Measurements from ENCODE around the gene SNX6.

The SNX6 gene

GRCh38 chr14:34632411-34632978, 2.5 kb upstream of the SNX6 start:
- Histone ChIP-seq H3K9me3 (ENCODE audit: control insufficient read depth, insufficient read depth, low read length) (no peaks in the 10 kb centered on the region), H3K4me1 (ENCODE audit: control insufficient read depth, insufficient read depth, low read length) (peaks cover 2% of the 10 kb centered on the region), H3K9ac (ENCODE audit: low read depth, low read length) (no peak overlapping the region)

GRCh38 chr14:34629344-34629656, 648 bp downstream of the SNX6 start:
- H3K36me3 ChIP-seq (ENCODE audit: control insufficient read depth, insufficient read depth, low read length) = no peaks in the 10 kb centered on the region
- peak overlapping the region; percentile 89 for H3K4me3 ChIP-seq (ENCODE audit: low read depth, low read length)
- peak overlapping the region; percentile 87 for H3K9ac ChIP-seq (ENCODE audit: low read depth, low read length)

More at GRCh38 chr14:34632411-34632978, 2.5 kb upstream of the SNX6 start:
- H3K27me3 ChIP-seq (ENCODE audit: control insufficient read depth, insufficient read depth, low read length) = no peaks in the 10 kb centered on the region
- no peaks in the 10 kb centered on the region for H3K36me3 ChIP-seq (ENCODE audit: control insufficient read depth, insufficient read depth, low read length)
- no peak overlapping the region for H3K4me3 ChIP-seq (ENCODE audit: low read depth, low read length)

GRCh38 chr14:34628681-34629135, 1.2 kb downstream of the SNX6 start:
- no peaks in the 10 kb centered on the region for H3K36me3 ChIP-seq (ENCODE audit: control insufficient read depth, insufficient read depth, low read length)
- H3K4me3 ChIP-seq (ENCODE audit: low read depth, low read length) = peak overlapping the region; percentile 89
- H3K9ac ChIP-seq (ENCODE audit: low read depth, low read length) = no peak overlapping the region
- H3K9me3 ChIP-seq (ENCODE audit: control insufficient read depth, insufficient read depth, low read length) = no peaks in the 10 kb centered on the region
- H3K27me3 ChIP-seq (ENCODE audit: control insufficient read depth, insufficient read depth, low read length) = no peaks in the 10 kb centered on the region
- H3K4me1 ChIP-seq (ENCODE audit: control insufficient read depth, insufficient read depth, low read length) = peaks cover 2% of the 10 kb centered on the region

More at GRCh38 chr14:34629344-34629656, 648 bp downstream of the SNX6 start:
- H3K4me1 ChIP-seq (ENCODE audit: control insufficient read depth, insufficient read depth, low read length) = peaks cover 2% of the 10 kb centered on the region
- no peaks in the 10 kb centered on the region for H3K9me3 ChIP-seq (ENCODE audit: control insufficient read depth, insufficient read depth, low read length)
- H3K27me3 ChIP-seq (ENCODE audit: control insufficient read depth, insufficient read depth, low read length) = no peaks in the 10 kb centered on the region

GRCh38 chr14:34623506-34623905, 6.4 kb downstream of the SNX6 start:
- H3K9me3 ChIP-seq (ENCODE audit: control insufficient read depth, insufficient read depth, low read length) = no peaks in the 10 kb centered on the region
- H3K36me3 ChIP-seq (ENCODE audit: control insufficient read depth, insufficient read depth, low read length) = peaks cover 5% of the 10 kb centered on the region
- H3K9ac ChIP-seq (ENCODE audit: low read depth, low read length) = no peak overlapping the region
- H3K4me3 ChIP-seq (ENCODE audit: low read depth, low read length) = no peak overlapping the region
- no peaks in the 10 kb centered on the region for H3K4me1 ChIP-seq (ENCODE audit: control insufficient read depth, insufficient read depth, low read length)
- H3K27me3 ChIP-seq (ENCODE audit: control insufficient read depth, insufficient read depth, low read length) = no peaks in the 10 kb centered on the region

DNA sequence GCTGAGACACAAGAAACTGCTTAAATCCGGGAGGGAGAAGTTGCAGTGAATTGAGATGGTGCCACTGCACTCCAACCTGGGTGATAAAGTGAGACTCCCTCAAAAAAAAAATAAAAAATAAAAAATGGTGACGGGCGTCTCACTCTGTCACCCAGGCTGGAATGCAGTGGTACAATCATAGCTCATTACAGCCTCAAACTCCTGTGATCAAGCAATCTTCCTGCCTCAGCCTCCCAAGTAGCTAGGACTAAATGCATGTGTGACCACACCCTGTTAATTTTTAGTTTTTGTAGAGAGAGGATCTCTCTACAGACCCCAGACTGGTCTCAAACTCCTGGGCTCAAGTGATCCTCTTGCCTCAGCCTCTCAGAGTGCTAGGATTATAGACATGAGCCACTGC, 9.1 kb downstream of the SNX6 start:
- H3K4me3 ChIP-seq (ENCODE audit: low read depth, low read length) = no peak overlapping the region
- H3K27me3 ChIP-seq (ENCODE audit: control insufficient read depth, insufficient read depth, low read length) = no peaks in the 10 kb centered on the region
- no peaks in the 10 kb centered on the region for H3K4me1 ChIP-seq (ENCODE audit: control insufficient read depth, insufficient read depth, low read length)
- no peak overlapping the region for H3K9ac ChIP-seq (ENCODE audit: low read depth, low read length)
- H3K9me3 ChIP-seq (ENCODE audit: control insufficient read depth, insufficient read depth, low read length) = no peaks in the 10 kb centered on the region
- H3K36me3 ChIP-seq (ENCODE audit: control insufficient read depth, insufficient read depth, low read length) = peaks cover 5% of the 10 kb centered on the region

GRCh38 chr14:34620115-34620514, 9.8 kb downstream of the SNX6 start:
- Histone ChIP-seq H3K27me3 (ENCODE audit: control insufficient read depth, insufficient read depth, low read length) (no peaks in the 10 kb centered on the region), H3K9ac (ENCODE audit: low read depth, low read length) (no peak overlapping the region), H3K4me1 (ENCODE audit: control insufficient read depth, insufficient read depth, low read length) (no peaks in the 10 kb centered on the region), H3K36me3 (ENCODE audit: control insufficient read depth, insufficient read depth, low read length) (peaks cover 5% of the 10 kb centered on the region), H3K4me3 (ENCODE audit: low read depth, low read length) (no peak overlapping the region), H3K9me3 (ENCODE audit: control insufficient read depth, insufficient read depth, low read length) (no peaks in the 10 kb centered on the region)

DNA sequence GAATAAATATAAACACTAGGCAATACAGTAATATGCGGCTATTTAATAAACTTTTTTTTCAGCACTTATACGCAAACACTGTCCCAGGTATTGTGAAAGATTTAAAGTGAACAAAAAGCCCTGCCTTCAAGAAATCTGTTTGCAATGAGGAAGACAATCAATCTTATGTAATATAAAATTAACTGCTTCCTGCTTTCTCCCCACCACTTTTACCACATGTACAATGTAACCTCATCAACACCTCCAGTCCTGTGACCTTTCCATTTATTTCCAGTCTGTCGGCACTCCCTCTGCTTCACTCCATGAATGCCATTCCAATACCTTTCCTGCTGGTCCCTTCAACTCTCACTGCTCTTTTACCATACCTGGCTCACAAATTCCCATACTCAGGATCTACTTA, 10.5 kb downstream of the SNX6 start:
- Histone ChIP-seq H3K36me3 (ENCODE audit: control insufficient read depth, insufficient read depth, low read length) (peaks cover 5% of the 10 kb centered on the region), H3K4me3 (ENCODE audit: low read depth, low read length) (no peak overlapping the region), H3K27me3 (ENCODE audit: control insufficient read depth, insufficient read depth, low read length) (no peaks in the 10 kb centered on the region), H3K9ac (ENCODE audit: low read depth, low read length) (no peak overlapping the region), H3K9me3 (ENCODE audit: control insufficient read depth, insufficient read depth, low read length) (no peaks in the 10 kb centered on the region), H3K4me1 (ENCODE audit: control insufficient read depth, insufficient read depth, low read length) (no peaks in the 10 kb centered on the region)

DNA sequence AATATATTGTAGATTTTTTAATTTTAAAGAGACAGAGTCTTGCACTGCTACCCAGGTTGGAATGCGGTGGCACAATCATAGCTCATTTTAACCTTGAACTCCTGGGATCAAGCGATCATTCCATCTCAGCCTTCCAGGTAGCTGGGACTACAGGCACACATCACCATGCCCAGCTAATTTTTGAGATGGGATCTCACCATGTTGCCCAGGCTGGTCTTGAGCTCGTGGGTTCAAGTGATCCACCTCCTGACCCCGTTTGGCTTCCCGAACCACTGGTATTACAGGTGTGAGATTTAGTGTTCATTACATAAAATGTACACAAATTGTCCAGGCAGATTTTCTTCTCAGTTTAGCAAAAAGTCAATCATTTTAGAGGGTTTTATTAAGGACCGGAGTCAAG, 13.6 kb downstream of the SNX6 start:
- Histone ChIP-seq H3K9me3 (ENCODE audit: control insufficient read depth, insufficient read depth, low read length) (no peaks in the 10 kb centered on the region), H3K27me3 (ENCODE audit: control insufficient read depth, insufficient read depth, low read length) (no peaks in the 10 kb centered on the region), H3K36me3 (ENCODE audit: control insufficient read depth, insufficient read depth, low read length) (peaks cover 5% of the 10 kb centered on the region), H3K4me1 (ENCODE audit: control insufficient read depth, insufficient read depth, low read length) (no peaks in the 10 kb centered on the region), H3K9ac (ENCODE audit: low read depth, low read length) (no peak overlapping the region), H3K4me3 (ENCODE audit: low read depth, low read length) (no peak overlapping the region)

- no peak overlapping the region for H3K4me3 ChIP-seq (ENCODE audit: low read depth, low read length)
- no peaks in the 10 kb centered on the region for H3K9me3 ChIP-seq (ENCODE audit: control insufficient read depth, insufficient read depth, low read length)
- no peak overlapping the region for H3K9ac ChIP-seq (ENCODE audit: low read depth, low read length)
- H3K27me3 ChIP-seq (ENCODE audit: control insufficient read depth, insufficient read depth, low read length) = no peaks in the 10 kb centered on the region
- H3K36me3 ChIP-seq (ENCODE audit: control insufficient read depth, insufficient read depth, low read length) = peaks cover 2% of the 10 kb centered on the region
- H3K4me1 ChIP-seq (ENCODE audit: control insufficient read depth, insufficient read depth, low read length) = no peaks in the 10 kb centered on the region
These were observed 14.4 kb downstream of the SNX6 start for GRCh38 chr14:34615507-34615906.

DNA sequence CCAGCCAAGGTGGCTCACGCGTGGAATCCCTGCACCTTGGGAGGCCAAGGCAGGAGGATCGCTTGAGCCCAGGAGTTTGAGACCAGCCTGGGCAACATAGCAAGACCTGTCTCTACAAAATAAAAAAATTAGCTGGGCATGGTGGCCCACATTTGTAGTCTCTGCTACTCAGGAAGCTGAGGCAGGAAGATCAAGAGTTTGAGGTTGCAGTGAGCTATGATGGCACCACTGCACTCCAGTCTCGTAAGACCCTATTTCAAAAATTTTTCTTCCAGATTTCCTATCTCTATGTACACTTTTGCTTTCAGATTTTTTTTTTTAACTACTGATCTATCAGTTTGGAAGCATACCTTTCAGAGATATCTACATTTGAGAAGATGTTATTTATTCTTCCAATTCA, 15.3 kb downstream of the SNX6 start:
- H3K36me3 ChIP-seq (ENCODE audit: control insufficient read depth, insufficient read depth, low read length) = no peaks in the 10 kb centered on the region
- H3K9ac ChIP-seq (ENCODE audit: low read depth, low read length) = no peak overlapping the region
- no peaks in the 10 kb centered on the region for H3K9me3 ChIP-seq (ENCODE audit: control insufficient read depth, insufficient read depth, low read length)
- H3K4me3 ChIP-seq (ENCODE audit: low read depth, low read length) = no peak overlapping the region
- no peaks in the 10 kb centered on the region for H3K27me3 ChIP-seq (ENCODE audit: control insufficient read depth, insufficient read depth, low read length)
- H3K4me1 ChIP-seq (ENCODE audit: control insufficient read depth, insufficient read depth, low read length) = no peaks in the 10 kb centered on the region

- H3K9ac ChIP-seq (ENCODE audit: low read depth, low read length) = no peak overlapping the region
- H3K4me3 ChIP-seq (ENCODE audit: low read depth, low read length) = no peak overlapping the region
- H3K9me3 ChIP-seq (ENCODE audit: control insufficient read depth, insufficient read depth, low read length) = no peaks in the 10 kb centered on the region
- no peaks in the 10 kb centered on the region for H3K27me3 ChIP-seq (ENCODE audit: control insufficient read depth, insufficient read depth, low read length)
- no peaks in the 10 kb centered on the region for H3K36me3 ChIP-seq (ENCODE audit: control insufficient read depth, insufficient read depth, low read length)
- no peaks in the 10 kb centered on the region for H3K4me1 ChIP-seq (ENCODE audit: control insufficient read depth, insufficient read depth, low read length)
These were observed 19.8 kb downstream of the SNX6 start for GRCh38 chr14:34610101-34610500.

GRCh38 chr14:34605461-34605860, 24.5 kb downstream of the SNX6 start:
- Histone ChIP-seq H3K4me1 (ENCODE audit: control insufficient read depth, insufficient read depth, low read length) (no peaks in the 10 kb centered on the region), H3K9ac (ENCODE audit: low read depth, low read length) (no peak overlapping the region), H3K9me3 (ENCODE audit: control insufficient read depth, insufficient read depth, low read length) (no peaks in the 10 kb centered on the region), H3K4me3 (ENCODE audit: low read depth, low read length) (no peak overlapping the region), H3K27me3 (ENCODE audit: control insufficient read depth, insufficient read depth, low read length) (no peaks in the 10 kb centered on the region), H3K36me3 (ENCODE audit: control insufficient read depth, insufficient read depth, low read length) (peaks cover 9% of the 10 kb centered on the region)

Measured in iPS-15b (cell line).